Measurements from ENCODE around the gene SF3B2.
"Not testable (repeated sequence)": the region's sequence is repeated elsewhere in the genome, so short reads cannot be mapped to it uniquely, and the experiment has no call there.

SF3B2 gene

GRCh38 chr11:66015936-66016792 lies 36.0 kb upstream of the SF3B2 start:
- no peak for DNase-seq (ENCODE audit: low read depth)

GRCh38 chr11:66016793-66017177 lies 35.4 kb upstream of the SF3B2 start:
- no peak for DNase-seq (ENCODE audit: low read depth)

- DNase-seq (ENCODE audit: low read depth): no peak
Measured at GRCh38 chr11:66017321-66017720, 34.8 kb upstream of the SF3B2 start.

- no peak for DNase-seq (ENCODE audit: low read depth)
Measured at GRCh38 chr11:66020212-66020611, 32.0 kb upstream of the SF3B2 start.

DNA sequence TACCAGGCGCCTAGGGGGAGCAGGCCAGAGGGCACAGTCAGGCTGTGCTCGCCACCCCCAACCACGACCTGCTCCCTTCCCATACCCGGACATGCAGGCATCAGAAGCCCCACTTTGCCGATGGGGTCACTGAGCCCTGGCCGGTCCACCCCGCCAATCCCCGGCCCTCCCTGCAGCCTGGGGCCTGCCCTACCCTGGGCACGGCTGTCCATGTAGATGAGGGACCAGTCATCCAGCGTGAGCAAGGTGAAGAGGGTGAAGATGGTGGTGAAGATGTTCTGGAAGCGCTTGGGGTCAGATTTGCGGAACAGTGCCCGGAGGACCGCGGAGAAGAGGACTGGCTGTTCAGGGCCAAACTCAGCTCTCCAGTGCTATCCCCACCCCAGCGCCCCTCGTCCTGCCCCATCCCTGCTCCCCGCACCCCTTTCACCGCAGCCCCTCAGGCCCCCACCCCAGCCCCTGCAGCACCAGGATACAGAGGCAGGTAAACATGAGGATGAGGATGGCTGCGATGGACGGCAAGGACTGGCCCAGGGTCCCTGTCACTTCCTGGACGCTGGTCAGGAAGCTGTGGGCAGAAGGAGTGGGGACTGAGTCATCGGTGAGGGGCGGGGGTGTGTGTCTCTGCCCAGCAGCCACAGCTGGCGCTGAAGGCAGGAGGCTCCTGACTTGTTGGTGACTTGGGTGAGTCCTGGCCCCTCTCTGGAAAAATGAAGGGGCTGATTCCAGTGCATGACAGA lies 31.4 kb upstream of the SF3B2 start:
- no peak for DNase-seq (ENCODE audit: low read depth)

DNA sequence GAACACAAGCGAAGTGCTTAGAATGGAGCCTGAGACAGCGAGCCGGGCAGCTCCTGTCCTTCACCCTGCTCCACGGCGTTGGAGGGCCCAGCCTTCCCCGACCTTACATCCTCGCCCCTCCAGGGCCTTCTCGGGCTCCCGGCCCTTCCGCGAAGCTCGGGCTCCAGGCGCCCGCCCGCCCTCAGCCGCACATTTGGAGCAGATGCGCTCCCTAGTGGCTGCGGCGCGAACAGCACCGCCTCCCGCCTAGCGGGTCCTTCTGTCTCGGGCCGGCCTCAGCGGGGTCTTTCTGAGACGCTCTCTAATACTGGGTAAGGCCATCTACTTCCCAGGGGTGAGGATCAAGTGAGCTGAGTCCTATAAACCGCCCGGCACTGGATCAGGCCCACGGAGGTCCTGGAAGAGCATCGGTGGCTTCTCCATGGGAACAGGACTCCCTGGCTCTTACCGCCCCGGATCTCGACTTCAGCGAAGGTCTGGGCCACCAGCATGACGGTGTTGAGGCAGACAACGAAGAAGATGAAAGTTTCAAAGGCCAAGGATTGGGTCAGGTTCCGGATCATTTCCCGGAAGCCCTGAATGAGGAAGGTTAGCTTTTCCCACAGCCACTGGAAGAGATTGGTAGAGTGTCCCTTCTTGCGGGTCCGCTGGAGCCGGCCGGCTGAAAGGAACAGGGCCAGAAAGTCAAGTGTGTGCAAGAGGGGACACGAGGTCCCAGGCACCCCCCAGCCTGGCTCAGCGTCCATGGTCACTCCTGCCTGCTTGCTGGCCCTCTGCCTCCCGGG lies 29.6 kb upstream of the SF3B2 start:
- DNase-seq (ENCODE audit: low read depth): peak; percentile 80

- DNase-seq (ENCODE audit: low read depth): not testable (repeated sequence)
Measured at GRCh38 chr11:66023186-66023440, 29.1 kb upstream of the SF3B2 start.

DNA sequence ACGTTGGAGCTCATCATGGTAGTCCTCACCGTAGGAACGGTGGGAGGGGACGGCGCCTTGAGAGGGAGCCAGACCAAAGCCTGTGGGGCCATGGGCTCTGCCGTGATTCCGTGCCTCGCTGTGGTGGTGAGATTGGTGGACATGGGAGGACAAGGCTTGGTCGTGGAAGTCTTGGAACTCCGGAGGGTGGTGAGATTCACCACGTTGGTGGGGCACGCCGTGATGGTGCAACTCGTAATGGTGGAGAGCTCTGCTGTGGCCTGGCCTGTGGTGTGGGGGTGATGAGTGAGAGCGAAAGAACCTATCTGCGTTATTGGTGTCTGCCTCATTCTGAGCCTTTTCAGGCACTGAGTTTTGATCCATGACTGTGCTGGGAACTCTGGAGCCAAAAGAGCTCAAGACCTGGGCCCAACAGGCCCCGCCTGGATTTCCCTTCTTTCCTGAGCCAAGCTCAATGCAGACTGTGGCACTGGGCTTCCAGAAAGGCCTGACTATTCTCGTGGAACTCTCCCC lies 26.1 kb upstream of the SF3B2 start, which contains the start of gene CATSPER1:
TSS of gene CATSPER1 (minus strand) at position 463 of the 513 bp plus-strand sequence. CDS start at position 363, 100 bp downstream.
- DNase-seq (ENCODE audit: low read depth): no peak

- no peak for DNase-seq (ENCODE audit: low read depth)
Measured at GRCh38 chr11:66032957-66033735, 19.0 kb upstream of the SF3B2 start.

DNA sequence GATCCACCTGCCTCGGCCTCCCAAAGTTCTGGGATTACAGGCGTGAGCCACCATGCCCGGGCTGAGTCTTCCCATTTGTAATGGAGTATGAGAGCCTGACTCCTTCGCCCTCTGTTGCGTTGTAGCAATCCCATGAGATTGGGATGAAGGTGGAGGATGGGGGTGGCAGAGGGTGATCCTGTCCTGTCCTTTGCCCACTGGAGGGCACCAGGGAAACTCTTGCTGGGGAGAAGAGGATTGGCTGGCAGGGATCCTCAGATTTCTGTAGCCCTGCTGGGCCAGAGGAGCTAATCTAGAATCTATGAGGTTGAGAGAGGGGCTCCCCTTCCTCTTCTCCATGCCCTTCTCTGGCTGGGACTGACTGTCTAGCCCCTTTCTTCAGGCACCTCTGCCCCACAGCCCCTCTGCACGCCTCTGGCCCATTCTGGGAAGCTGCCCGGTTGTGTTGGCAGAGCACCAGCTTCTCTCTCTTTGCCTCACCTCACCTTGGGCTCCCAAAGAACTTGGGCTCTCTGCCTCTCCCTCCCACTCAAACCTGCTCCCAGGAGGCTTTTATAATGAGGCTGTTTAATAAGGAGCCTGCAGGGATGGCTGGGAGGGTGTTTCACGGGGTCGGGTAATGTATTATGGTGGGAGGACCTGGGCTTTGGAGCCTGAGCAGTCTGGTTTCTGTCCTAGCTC lies 16.4 kb upstream of the SF3B2 start:
- DNase-seq (ENCODE audit: low read depth): no peak

DNA sequence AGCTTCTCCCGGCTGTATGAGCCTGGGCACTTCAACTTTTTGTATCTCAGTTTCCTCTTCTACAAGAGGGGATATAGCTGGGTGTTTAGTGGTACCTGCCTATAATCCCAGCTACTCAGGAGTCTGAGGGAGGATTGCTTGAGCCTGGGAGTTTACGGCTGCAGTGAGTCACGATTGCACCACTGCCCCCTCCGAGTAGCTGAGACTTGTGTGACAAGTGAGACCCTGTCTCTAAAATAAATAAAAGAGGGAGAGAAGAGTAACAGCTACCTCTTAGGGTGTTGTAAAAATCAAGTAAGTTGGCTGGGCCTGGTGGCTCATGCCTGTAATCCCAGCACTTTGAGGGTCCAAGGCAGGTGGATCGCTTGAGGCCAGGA lies 15.8 kb upstream of the SF3B2 start:
- no peak for DNase-seq (ENCODE audit: low read depth)

DNA sequence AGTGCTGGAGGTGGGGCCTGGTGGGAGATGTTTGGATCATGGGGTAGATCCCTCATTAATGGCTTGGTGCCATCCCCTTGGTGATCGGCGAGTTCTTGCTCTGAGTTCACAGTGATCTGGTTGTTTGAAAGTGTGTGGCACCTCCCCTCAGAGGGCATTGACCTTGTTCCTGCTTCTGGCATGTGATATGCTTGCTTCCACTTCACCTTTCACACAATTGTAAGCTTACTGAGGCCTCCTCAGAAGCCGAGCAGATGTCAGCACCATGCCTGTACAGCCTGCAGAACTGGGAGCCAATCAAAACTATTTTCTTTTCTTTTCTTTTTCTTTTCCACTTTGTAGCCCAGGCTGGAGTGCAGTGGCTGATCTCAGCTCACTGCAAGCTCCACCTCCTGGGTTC lies 14.8 kb upstream of the SF3B2 start:
- no peak for DNase-seq (ENCODE audit: low read depth)

GRCh38 chr11:66039765-66040164 lies 12.4 kb upstream of the SF3B2 start:
- DNase-seq (ENCODE audit: low read depth): no peak

- no peak for DNase-seq (ENCODE audit: low read depth)
Measured at GRCh38 chr11:66042227-66042995, 9.8 kb upstream of the SF3B2 start.

GRCh38 chr11:66042996-66043906 lies 8.9 kb upstream of the SF3B2 start:
- DNase-seq (ENCODE audit: low read depth): no peak

GRCh38 chr11:66044757-66045156 lies 7.4 kb upstream of the SF3B2 start:
- DNase-seq (ENCODE audit: low read depth): no peak

DNA sequence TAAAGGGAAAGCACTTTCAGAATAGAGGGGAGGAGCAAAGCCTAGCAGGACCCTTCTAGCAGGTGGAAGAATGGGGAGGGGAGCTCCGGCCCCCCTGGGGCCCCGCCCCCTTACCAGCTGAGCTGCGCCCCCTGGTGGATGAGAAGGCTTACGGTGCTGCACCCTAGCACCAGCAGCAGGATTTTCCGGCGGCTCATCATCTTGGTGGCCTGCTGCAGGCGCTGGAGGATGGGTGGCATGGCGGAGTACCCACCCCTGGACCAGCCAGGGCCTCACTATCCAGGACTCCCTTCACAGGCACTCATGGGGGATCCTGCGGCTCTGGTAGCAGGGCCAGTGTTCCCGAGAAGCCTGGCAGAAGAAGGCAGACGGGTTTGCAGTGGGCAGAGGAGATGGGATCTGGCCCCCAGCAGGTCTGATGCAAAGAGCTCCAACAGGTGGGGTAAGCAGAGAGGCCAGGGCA lies 7.0 kb upstream of the SF3B2 start:
- DNase-seq (ENCODE audit: low read depth): peak; percentile 80

DNA sequence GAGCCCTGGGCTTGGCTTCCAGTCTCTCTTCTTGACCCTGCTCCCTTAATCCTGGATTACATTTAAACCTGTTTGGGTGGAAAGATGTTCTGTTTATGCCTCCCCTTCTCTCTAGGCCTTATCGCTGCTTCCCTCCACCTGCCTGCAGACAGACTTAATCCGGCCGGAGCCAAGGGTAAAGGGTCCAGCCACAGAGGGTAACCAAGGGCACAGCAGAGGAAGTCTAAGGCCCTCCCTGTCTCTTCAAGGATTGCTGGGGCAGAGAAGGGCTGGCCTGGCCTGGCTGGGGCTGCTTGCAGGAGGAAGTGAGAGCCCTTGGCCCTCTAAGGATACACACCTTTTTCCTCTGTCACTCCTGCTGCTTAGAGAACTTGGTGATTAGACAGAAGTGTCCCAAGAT lies 5.3 kb upstream of the SF3B2 start:
- no peak for DNase-seq (ENCODE audit: low read depth)

Data from activated T-cell treated with anti-CD3 and anti-CD28 coated beads for 48 hours (primary cell).